Mammary epithelial cell (primary cell): ENCODE measurements around the gene CCDC134.

Experiments
- CTCF ChIP-seq, 2 donors: IDR thresholded peaks in 1 of 2; conservative IDR thresholded peaks in 1 of 2; 2 replicates each; pipeline ENCODE4 v1.5.1; 2011 to 2012; ENCODE audit warnings: inconsistent platforms in 2 of 2, low read length in 2 of 2, mild to moderate bottlenecking in 2 of 2, control low read depth in 1 of 2, low read depth in 1 of 2; ENCODE audit not compliant: insufficient read depth in 1 of 2; ENCODE audit errors: extremely low read depth in 1 of 2
- EZH2 ChIP-seq: IDR thresholded peaks from 2 replicates; pipeline ENCODE4 v1.6.1; 2012; ENCODE audit warnings: low read length, inconsistent platforms, borderline replicate concordance

GRCh38 chr22:41863472-41863871 lies 63.0 kb downstream of the CCDC134 start:
- TF ChIP-seq CTCF (conservative IDR thresholded peaks at IDR 0.05 in 1 of 2, IDR thresholded peaks at IDR 0.05 in 1 of 2; ENCODE audit: extremely low read depth in 1 of 2, insufficient read depth in 1 of 2, low read depth in 1 of 2, low read length in 2 of 2), result no peak
- no peak for TF ChIP-seq EZH2
